ENCODE measurements around the gene TMPRSS9. TPM values are rescaled to one million over a fixed set of nuclear protein-coding genes. Genes with fewer than 3 reads are reported as not detected.

The TMPRSS9 gene
- total and polyA plus RNA-seq, 10 donors: 0.70 to 4.3 (median 2.7) TPM

DNA sequence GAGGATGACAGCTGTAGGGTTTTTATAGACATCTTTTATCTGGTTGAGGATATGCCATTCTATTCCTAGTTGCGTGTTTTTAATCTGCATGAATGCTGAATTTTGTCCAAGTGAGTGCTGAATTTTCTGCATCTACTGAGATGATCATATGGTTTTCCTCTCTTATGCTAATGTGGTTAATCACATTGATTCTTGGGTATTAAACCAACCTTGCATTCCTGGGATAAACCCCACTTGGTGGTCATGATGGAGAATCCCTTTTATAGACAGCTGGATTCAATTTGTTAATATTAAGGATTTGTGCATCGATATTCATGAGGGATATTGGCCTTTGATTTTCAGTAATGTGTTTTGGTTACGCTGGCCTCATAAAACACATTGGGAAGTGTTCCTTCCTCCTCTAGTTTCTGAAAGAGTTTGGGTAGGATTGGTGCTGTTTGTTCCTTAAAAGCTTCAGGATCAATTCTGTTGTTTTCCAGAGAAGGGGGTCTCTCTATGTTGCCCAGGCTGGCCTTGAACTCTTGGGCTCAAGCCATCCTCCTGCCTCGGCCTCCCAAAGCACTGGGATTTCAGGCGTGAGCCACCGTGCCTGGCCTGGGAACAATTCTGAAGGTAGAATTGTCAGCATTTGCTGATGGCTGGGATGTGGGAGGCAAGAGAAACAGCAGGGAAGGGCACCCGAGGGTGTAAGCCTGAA, 44.8 kb upstream of the TMPRSS9 start:
- Histone ChIP-seq H3K4me3 (peak overlapping the region in 1 of 8 donors; percentile 29), H3K9me3 (peaks cover 0 to 16% (median 13%) of the 10 kb centered on the region in 8 donors), H3K27me3 (replicated peaks in 1 of 7) (peaks cover 0 to 38% (median 13%) of the 10 kb centered on the region in 7 donors), H3K27ac (peak overlapping the region in 7 of 8 donors; percentile 21 to 81 (median 65)), H3K36me3 (no peaks in the 10 kb centered on the region), H3K4me1 (peaks cover 12 to 58% (median 33%) of the 10 kb centered on the region in 6 donors)
- no peak for TF ChIP-seq POLR2AphosphoS5 (IDR thresholded peaks at IDR 0.05)
- TF ChIP-seq, protein P1, sequence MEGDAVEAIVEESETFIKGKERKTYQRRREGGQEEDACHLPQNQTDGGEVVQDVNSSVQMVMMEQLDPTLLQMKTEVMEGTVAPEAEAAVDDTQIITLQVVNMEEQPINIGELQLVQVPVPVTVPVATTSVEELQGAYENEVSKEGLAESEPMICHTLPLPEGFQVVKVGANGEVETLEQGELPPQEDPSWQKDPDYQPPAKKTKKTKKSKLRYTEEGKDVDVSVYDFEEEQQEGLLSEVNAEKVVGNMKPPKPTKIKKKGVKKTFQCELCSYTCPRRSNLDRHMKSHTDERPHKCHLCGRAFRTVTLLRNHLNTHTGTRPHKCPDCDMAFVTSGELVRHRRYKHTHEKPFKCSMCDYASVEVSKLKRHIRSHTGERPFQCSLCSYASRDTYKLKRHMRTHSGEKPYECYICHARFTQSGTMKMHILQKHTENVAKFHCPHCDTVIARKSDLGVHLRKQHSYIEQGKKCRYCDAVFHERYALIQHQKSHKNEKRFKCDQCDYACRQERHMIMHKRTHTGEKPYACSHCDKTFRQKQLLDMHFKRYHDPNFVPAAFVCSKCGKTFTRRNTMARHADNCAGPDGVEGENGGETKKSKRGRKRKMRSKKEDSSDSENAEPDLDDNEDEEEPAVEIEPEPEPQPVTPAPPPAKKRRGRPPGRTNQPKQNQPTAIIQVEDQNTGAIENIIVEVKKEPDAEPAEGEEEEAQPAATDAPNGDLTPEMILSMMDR (IDR thresholded peaks at IDR 0.05 in 8 of 11, conservative IDR thresholded peaks at IDR 0.05 in 3 of 11): no peak
- no peak for TF ChIP-seq POLR2A (IDR thresholded peaks at IDR 0.05)
- DNase-seq: no peak
- WGBS, 5 donors: 84 to 86% (median 85%) methylated on average over 7 of the region's 7 CpGs
- intact Hi-C loops (cut with DNase I; ENCODE audit: low total_unique reads): no loop called here

DNA sequence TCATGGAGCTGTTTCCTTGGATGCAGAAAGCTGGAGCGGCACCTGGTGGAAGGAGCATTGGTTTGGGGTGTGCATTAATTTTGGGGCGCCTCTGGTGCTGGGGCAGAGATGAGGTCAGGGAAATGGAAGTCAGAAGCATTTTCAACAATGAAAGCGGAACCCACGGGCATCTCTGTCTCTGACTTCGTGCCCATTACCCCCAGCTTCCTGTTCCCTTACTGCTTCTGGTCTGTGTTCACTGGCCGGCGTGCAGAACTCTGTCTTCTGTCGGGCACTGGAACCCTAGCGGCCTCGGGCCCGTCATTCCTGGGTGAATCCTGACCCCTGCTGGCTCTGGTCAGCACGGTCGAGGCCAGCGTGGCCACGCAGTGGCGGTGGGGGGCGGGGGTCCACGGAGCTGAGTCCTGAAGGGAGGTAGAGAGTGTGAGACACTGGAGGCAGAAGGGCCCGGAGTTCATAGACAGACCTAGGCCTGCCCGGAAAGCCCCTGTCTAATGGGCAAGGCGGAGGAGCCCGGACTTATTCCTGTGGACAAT, 44.2 kb upstream of the TMPRSS9 start:
- Histone ChIP-seq H3K27me3 (replicated peaks in 1 of 7) (peaks cover 0 to 32% (median 13%) of the 10 kb centered on the region in 7 donors), H3K4me1 (peaks cover 12 to 58% (median 33%) of the 10 kb centered on the region in 6 donors), H3K36me3 (peaks cover 0 to 5% (median 0%) of the 10 kb centered on the region in 6 donors), H3K9me3 (peaks cover 0 to 16% (median 13%) of the 10 kb centered on the region in 8 donors), H3K4me3 (peak overlapping the region in 1 of 8 donors; percentile 29), H3K27ac (peak overlapping the region in 7 of 8 donors; percentile 21 to 81 (median 65))
- WGBS, 5 donors: 26 to 36% (median 28%) methylated on average over 14 to 22 of the region's 22 CpGs
- intact Hi-C loops (cut with DNase I; ENCODE audit: low total_unique reads): no loop called here
- DNase-seq: peak; percentile 93
- TF ChIP-seq, protein P1 (IDR thresholded peaks at IDR 0.05 in 8 of 11, conservative IDR thresholded peaks at IDR 0.05 in 3 of 11): peak; percentile 54 to 89 (median 79)
- TF ChIP-seq POLR2AphosphoS5 (IDR thresholded peaks at IDR 0.05): peak; percentile 68 to 84 (median 77)
- no peak for TF ChIP-seq POLR2A (IDR thresholded peaks at IDR 0.05)

DNA sequence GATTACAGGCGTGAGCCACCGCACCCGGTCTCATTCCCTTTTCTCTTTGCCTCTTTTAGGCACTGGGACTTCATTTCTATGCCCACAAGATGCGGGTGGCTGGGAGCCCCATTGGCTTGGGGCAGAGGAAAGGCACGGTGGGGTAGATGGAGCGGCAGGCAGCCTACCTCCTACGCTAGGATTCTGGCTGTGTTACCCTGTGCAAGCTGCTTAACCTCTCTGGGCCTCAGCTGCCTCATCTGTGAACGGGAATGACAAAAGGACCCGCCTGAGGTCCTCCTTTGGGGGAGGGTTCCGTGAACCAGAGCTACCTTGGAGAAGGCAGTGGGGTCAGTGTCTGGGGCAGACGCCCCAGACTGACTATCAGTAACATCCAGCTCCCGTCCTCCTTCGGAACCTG, 42.8 kb upstream of the TMPRSS9 start:
- no peak for DNase-seq
- TF ChIP-seq POLR2A (IDR thresholded peaks at IDR 0.05) (no peak), POLR2AphosphoS5 (IDR thresholded peaks at IDR 0.05) (no peak)
- TF ChIP-seq, protein P1 (IDR thresholded peaks at IDR 0.05 in 8 of 11, conservative IDR thresholded peaks at IDR 0.05 in 3 of 11): no peak
- 91 to 97% (median 93%) methylated on average over 12 to 13 of the region's 13 CpGs for WGBS, 5 donors
- peaks cover 12 to 55% (median 33%) of the 10 kb centered on the region in 6 donors for H3K4me1 ChIP-seq
- peaks cover 0 to 18% (median 11%) of the 10 kb centered on the region in 7 donors for H3K27me3 ChIP-seq (replicated peaks in 1 of 7)
- H3K9me3 ChIP-seq: peaks cover 0 to 16% (median 13%) of the 10 kb centered on the region in 8 donors
- intact Hi-C loops (cut with DNase I; ENCODE audit: low total_unique reads): no loop called here
- H3K27ac ChIP-seq: peak overlapping the region in 1 of 8 donors; percentile 55
- no peak overlapping the region for H3K4me3 ChIP-seq
- peaks cover 0 to 19% (median 12%) of the 10 kb centered on the region in 6 donors for H3K36me3 ChIP-seq

DNA sequence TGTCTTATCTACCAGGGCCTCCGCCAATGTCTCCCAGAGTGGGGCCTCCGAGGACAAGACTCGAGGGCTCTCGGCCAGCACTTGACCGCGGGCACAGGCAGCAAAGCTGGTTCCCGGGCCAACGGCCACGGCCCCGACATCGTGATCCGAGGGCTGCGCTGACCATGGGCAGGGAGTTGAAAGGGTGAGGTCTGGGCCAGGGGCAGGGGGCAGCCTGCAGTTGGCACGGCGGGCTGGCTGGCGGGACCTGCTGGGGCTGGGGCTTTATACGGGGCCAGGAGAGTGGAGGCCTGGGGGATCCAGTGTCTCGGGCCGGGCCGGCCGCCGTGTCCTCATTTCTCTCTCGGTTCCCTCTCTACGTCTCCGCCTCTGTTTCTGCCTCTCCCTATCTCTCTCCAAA, 42.3 kb upstream of the TMPRSS9 start:
- TF ChIP-seq, protein P1 (IDR thresholded peaks at IDR 0.05 in 8 of 11, conservative IDR thresholded peaks at IDR 0.05 in 3 of 11): no peak
- no peak for TF ChIP-seq POLR2A (IDR thresholded peaks at IDR 0.05)
- 80 to 93% (median 87%) methylated on average over 13 to 24 of the region's 25 CpGs for WGBS, 5 donors
- intact Hi-C loops (cut with DNase I; ENCODE audit: low total_unique reads): no loop called here

More for the DNA sequence above, 42.3 kb upstream of the TMPRSS9 start:
- Histone ChIP-seq H3K27me3 (replicated peaks in 1 of 7) (peaks cover 0 to 14% (median 7%) of the 10 kb centered on the region in 7 donors), H3K9me3 (peaks cover 0 to 16% (median 13%) of the 10 kb centered on the region in 8 donors), H3K4me1 (peaks cover 12 to 55% (median 33%) of the 10 kb centered on the region in 6 donors), H3K27ac (peak overlapping the region in 6 of 8 donors; percentile 15 to 71 (median 46)), H3K36me3 (peaks cover 0 to 24% (median 17%) of the 10 kb centered on the region in 6 donors), H3K4me3 (no peak overlapping the region)
- DNase-seq: no peak
